ENCODE results near the gene NOP10.

GRCh38 chr15:34329006-34329405, 13.9 kb downstream of the NOP10 start:
- TF ChIP-seq MAX (IDR thresholded peaks at IDR 0.05) (no peak), RCOR1 (IDR thresholded peaks at IDR 0.05; ENCODE audit: low read depth, low read length) (no peak), CHD4 (IDR thresholded peaks at IDR 0.05; ENCODE audit: borderline replicate concordance) (no peak), REST (IDR thresholded peaks at IDR 0.05) (no peak), EP300 (IDR thresholded peaks at IDR 0.05) (no peak), HMGXB4 (CRISPR knock-in tag; IDR thresholded peaks at IDR 0.05; ENCODE audit: borderline replicate concordance) (no peak), CTCF (IDR thresholded peaks at IDR 0.05) (no peak), PBX3 (IDR thresholded peaks at IDR 0.05) (no peak)

Data from A549 (cell line).